IMR-90 (cell line): Measurements from ENCODE around the gene CCDC88B.

Experiments used
- CTCF ChIP-seq: conservative IDR thresholded peaks from 2 replicates; pipeline ENCODE4 v1.5.1; 2012; ENCODE audit warnings: mild to moderate bottlenecking, low read depth, low read length, improper control_type of control experiment
- MAFK ChIP-seq: IDR thresholded peaks from 2 replicates; pipeline ENCODE4 v1.6.1; 2012; ENCODE audit warnings: low read depth, low read length, improper control_type of control experiment
- MXI1 ChIP-seq: IDR thresholded peaks from 2 replicates; pipeline ENCODE4 v1.6.1; 2012; ENCODE audit warnings: low read depth, mild to moderate bottlenecking, low read length, moderate library complexity, borderline replicate concordance
- POLR2A ChIP-seq: IDR thresholded peaks from 2 replicates; pipeline ENCODE4 v1.6.1; 2012; ENCODE audit warnings: mild to moderate bottlenecking, low read depth, low read length
- RAD21 ChIP-seq: IDR thresholded peaks from 2 replicates; pipeline ENCODE4 v1.6.1; 2012; ENCODE audit warnings: low read length, improper control_type of control experiment

- TF ChIP-seq CTCF (no peak), POLR2A (no peak), MAFK (no peak), MXI1 (no peak), RAD21 (no peak)
These were observed 44.2 kb downstream of the CCDC88B start for GRCh38 chr11:64384028-64384737.
